ENCODE results near the gene PRPSAP2.
"Not testable (repeated sequence)": the region's sequence is repeated elsewhere in the genome, so short reads cannot be mapped to it uniquely, and the experiment has no call there.

Gene PRPSAP2

DNA sequence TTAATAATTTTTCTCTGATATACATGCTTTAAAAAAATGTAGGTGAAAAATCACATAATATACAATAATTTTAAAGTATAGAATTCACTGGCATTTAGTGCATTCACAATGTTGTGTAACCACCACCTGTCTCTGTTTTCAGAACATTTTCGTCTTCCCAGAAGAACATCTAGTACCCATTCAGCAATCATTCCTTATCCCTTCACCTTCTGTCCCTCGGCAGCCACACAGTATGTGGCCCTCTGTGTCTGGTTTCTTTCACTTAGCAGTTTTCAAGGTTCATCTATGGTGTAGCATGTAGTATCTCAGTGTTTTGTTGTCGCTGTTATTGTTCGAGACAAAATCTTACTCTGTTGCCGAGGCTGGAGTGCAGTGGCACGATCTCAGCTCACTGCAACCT is 33.6 kb downstream of the PRPSAP2 start:
- no peak for DNase-seq

DNA sequence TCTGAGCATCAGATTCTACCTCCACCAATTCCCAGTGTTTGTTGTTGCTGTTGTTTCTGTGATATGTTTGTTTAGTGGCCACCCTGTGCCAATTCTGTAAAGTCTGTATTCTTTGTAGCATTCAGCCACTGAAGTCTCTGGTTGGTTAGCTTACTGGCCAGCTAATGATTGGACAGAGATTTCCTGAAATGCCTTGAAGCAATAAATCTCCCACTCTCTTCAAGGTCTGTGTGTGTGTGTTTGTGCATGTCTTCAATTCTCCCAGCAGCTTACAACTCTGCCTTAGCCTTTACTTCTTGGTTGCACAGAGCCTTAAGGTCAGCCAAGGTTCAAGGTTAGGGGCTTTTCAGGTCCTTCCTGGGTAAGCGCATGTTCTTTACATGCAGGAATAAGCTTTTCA is 38.2 kb downstream of the PRPSAP2 start:
- DNase-seq, result no peak

DNA sequence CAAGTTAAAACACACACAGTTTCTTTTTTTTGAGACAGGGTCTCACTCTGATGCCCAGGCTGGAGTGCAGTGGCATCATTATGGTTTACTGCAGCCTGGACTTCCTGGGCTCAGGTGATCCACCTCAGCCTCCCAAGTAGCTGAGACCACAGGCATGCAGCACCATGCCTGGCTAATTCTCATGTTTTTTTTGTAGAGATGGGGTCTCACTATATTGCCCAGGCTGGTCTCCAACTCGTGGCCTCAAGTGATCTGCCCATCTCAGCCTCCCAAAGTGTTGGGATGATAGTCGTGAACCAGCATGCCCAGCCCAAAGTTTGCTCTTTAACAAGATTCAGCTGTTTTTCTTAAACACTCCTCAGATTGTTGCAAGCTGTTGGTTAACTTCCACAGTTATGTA is 39.0 kb downstream of the PRPSAP2 start:
- DNase-seq, result no peak

DNA sequence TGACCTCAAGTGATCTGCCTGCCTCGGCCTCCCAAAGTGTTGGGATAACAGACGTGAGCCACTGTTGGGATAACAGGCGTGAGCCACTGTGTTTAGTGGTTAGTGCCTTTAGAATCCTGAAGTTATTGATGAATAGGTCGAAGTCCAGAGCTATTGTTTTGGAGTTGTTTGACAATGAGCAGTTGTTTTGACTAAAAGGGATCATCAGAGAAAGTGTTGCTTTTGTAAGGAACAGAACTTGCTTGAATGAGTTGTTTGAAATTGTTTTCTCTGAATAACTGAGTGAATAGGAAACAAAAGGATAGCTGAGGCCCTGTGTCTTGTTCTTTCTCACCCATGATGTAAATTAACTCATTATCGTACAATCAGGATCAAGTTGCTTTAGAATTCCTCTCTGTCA is 46.6 kb downstream of the PRPSAP2 start:
- DNase-seq, result no peak

DNA sequence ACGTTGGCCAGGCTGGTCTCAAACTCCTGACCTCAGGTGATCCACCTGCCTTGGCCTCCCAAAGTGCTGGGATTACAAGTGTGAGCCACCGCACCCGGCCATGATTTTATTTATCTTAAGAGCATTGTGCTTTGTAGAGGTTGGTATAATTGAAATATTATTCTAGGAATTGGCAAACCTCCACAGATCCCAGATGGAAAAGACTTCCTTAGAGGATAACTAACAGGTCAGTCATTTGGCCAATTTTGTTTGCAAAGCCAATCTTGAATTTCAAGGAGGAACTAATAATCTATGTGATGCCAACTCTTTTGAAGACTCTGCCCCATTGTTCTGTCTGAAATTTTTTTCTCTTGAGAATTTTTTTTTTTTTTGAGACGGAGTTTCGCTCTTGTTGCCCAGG is 47.3 kb downstream of the PRPSAP2 start:
- DNase-seq, result no peak

DNA sequence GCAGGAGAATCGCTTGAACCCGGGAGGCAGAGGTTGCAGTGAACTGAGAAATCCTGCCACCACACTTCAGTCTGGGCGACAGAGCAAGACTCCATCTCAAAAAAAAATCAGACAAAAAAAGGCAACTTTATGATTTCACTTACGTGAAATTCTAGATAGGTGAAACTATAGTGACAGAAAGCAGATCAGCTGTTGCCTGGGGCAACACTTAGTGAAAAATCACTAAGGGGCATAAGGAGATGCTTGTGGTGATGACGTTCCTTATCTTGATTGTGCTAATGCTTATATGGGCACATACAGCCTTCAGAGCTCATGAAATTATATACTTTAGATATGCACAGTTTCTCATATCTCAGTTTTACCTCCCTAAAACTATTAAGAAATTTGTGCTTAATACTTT is 52.4 kb downstream of the PRPSAP2 start:
- DNase-seq, result no peak

DNA sequence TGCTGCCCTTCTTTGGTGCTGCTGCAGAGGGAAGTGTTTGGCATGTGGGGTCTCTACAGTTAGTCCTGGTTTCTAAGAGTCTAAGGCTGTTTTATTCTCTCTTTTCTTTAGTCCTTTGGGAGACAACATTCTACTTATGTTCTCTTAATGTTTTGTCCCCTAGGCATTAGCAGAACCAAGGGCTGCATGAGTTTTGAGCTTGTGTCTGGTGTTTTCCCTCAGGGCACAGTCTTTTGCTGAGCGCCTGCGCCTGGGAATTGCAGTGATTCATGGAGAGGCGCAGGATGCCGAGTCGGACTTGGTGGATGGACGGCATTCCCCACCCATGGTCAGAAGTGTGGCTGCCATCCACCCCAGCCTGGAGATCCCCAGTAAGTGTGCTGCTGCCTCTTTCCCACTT is 53.0 kb downstream of the PRPSAP2 start:
- no peak for DNase-seq

DNA sequence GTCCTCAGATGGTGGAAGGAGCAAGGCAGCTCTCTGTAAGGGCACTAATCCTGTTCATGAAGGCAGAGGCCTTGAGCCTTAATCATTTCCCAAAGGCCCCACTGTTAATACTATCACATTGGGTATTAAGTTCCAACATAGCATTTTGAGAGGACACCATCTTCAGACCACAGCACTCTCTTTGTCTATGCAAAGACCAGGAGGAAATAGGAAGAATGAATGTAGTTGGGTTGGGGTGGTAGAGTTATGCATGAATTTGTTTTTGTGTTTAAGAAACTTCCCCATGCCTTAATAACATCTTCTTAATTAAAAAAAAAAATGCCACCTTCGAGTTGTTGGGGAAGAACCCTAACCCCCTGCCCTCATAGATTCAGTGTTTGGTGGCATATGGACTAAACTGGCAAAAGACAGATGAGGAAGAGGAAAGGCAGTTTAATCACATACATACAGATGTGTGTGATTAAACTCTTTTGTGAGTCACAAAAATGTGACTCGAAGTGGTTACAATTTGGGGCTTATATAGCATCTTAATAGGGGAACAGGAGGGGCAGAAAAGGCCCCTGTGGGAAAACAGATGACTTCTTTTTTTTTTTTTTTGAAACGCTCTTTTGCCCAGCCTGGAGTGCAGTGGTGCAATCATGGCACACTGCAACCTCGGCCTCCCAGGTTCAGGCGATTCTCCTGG is 59.0 kb downstream of the PRPSAP2 start:
- DNase-seq, result peak; percentile 63

DNA sequence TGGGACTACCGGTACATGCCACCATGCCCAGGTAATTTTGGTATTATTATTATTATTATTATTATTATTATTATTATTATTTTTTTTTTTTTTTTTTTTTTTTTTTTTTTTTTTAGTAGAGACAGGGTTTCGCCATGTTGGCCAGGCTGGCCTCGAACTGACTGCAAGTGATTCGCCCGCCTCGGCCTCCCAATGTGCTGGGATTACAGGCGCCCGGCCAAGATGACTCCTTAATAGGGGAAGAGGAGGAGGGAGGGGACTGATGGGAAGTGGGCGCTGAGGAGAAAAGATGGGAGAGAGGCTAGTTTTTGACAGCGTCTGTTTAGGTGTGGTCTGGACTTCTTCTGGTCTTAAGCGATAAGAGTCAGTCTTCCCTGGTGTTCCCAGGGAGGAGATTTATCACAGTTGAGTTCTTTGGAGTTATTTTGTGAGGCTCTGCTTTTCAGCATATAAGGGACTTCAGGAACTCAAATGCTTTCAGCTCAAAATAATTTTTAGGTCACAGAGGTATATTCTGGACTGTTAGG is 59.6 kb downstream of the PRPSAP2 start:
- DNase-seq, result no peak

DNA sequence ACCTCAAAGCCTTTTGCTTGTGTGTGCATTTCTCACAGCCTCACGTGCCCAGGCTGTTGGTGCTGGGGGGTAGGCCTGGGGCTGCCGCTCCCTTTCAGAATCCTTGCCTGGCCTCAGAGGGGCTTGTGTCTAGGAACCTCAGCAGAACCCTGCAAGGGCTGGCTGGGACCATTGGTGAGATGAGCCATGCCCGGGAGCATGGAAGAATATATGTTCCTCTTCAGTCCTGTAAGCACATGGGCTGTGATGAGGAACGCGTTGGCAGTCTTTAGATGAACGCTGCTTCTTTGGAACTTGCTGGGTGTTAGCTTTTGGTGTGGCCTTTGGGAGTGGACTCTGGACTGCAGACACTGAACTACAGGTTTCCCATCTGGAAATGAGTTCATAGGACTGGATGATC is 62.0 kb downstream of the PRPSAP2 start:
- no peak for DNase-seq

DNA sequence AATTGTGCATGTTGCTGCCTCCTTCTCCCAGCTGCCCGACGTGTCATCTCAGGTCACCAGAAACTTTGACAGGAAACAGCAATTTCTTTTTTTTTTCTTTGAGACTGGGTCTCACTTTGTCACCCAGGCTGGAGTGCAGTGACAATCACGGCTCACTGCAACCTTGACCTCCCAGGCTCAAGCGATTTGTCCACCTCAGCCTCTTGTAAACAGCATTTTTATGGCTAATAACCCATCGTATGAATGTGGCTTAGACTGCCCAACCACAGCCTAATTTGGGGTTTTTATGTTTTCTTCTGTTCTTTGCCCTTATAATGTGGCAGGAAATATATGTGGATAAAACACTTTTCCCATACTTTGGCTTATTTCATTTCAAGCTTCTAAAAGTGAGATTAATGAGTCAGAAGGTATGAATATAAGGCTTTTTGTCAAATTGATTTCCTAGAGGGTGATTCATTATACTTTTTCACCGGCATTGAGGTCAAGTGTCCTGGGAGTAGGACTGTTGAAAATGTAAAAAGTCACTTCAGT is 63.0 kb downstream of the PRPSAP2 start:
- no peak for DNase-seq

DNA sequence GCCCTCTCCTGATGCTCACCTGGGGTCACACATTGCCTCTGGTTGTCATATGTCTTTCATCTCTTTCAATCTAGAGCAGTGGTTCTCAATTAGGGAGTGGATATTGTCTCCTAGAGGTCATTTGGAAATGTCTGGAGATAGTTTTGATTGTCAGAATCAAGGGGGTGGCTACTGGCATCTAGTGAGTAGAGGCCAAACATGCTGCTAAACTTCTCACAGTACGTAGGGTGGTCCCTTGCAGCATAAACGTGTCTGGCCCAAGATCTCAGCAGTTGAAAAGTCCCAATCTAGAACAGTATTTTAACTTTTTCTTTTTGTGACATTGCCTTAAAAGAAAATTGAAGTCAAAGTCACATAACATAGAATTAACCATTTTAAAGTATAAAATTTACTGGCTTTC is 63.6 kb downstream of the PRPSAP2 start:
- no peak for DNase-seq

DNA sequence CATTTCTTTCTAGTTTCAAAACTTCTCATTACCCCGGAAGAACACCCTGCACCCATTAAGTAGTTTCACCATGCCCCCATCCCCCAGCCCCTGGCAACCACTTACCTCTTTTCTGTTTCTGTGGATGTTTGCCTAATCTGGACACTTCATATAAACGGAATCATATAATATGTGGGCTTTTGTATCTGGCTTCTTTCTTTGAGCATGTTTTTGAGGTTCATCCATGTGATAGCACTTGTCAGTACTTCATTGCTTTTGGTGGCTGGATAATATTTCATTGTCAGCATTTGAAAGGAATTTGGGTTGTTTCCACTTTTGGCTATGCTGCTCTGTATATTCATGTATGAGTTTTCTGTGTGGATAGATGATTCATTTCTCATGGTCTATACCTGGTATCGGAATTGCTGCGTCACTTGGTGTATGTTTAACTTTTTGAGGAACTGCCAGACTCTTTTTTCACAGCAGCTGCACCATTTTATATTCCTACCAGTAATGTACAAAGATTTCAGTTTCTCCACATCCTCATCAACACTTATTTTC is 64.1 kb downstream of the PRPSAP2 start:
- DNase-seq, result peak; percentile 29

DNA sequence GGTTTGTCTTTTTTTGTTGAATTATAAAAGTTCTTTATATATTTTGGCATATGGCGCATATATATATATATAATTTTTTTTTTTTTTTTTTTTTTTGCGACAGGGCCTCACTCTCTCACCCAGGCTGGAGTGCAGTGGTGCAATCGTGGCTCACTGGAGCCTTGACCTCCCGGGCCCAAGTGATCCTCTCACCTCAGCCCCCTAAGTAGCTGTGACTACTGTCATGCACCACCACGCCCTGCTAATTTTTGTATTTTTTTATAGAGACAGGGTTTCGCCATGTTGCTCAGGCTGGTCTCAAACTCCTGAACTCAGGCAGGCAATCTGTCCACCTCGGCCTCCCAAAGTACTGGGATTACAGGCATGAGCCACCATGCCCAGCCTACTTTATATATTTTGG is 64.7 kb downstream of the PRPSAP2 start:
- not testable (repeated sequence) for DNase-seq

DNA sequence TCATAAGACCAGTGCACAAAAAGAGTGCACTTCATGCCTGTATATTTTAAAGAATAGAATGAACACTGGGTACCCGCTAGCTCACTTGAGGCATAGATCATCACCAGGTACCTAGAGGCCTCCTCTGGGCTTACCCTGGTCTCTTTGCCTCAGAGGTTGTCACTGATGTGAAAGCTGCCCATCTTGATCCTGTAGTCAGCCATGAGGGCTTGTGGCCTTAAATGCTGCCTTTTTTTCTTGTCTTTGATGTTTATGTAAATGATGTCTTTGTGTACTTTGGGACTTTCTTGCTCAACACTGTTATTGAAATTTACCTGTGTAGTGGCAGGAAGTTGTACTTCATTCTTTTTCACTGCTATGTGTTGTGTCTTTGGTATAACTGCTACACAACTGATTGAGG is 67.3 kb downstream of the PRPSAP2 start:
- no peak for DNase-seq

DNA sequence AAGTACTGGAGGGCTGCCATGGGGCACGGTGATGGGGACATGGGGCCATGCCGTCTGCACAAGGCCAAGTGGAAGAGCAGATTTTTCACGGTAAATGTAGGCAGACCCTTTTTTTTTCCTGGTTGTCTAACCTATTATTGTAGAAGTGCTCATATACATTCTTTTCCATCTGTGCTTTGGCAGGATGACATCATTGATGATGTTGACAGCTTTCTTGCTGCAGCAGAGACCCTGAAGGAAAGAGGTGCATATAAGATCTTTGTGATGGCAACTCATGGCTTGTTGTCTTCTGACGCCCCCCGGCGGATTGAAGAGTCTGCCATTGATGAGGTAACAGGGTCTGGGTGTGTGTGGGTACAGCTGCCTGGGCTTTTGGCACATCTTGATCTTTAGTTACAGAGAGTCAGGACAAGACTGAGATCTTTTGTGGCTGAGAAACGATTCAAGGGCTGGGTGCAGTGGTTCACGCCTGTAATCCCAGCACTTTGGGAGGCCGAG is 70.7 kb downstream of the PRPSAP2 start:
- DNase-seq, result no peak

DNA sequence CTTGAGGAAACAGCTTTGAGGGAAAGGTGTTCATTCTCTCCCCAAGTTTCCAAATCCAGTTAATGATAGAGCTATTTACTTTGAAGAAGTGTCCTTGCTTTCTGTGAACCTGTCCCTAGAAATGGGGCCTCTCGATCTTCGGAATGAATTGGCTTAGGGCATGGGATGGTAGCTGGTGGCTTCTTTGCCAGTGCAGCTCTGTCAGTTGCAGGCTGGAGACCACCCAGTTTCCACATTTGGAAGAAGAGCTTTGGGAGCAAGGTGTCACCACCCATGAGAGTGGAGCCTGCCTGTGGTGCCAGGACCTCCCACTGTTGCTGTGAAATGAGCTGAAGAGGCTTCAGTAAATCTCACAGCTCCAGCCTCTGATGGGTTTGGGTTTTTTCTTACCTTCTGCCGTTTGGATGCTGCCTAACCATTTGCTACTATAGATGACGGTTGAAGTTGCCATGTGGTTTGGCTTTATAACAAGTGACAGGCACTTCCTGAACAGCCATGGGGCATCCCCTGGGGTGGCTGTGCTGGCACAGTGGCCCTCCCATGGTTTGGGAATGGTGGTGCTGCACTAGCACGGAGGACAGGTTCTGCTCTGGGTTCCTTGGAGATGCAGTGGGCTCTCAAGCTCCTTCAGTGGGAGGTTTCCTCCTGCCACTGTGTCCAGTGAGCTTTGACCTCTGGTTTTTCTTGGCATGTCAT is 74.6 kb downstream of the PRPSAP2 start:
- no peak for DNase-seq

DNA sequence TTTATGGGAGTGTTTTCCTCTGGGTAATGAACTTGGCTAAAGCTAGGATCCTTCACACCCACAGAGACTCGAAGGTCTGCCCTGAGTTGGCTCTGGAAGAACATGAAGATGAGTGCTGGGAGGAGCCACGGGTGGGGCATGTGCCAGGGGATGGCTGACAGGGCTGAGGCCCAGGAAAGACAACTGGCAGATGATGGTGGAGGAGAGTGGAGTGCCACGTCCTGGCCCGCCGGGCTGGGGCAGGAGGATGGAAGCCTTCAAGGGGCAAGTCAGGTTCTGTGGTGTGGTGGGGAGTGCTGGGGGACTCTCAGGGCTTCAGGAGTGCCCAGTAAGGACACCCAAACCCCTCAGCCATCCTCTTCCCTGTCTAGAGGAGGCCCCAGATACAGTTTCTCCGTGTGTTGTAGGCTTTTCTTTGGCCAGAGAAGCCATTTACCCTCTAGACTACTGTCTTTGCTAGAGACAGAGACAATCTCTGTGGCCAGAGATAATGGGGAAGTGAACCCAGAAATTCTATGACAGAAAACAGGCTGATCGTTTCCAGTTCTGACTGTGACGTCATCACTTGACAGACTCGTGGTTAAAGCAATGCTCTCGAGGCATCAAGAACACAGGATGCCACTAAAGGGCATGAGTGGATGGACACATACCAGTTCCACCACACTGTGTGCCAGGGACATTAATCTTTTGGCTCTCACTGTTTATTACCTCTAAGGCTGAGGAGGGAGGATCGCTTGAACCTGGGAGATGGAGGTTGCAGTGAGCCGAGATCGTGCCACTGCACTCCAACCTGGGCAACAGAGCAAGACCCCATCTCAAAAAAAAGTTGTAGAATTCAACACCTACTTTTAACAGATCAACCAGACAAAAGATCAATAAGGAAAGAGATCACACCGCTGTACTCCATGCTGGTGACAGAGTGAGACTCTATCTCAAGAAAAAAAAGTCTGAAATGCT is 75.4 kb downstream of the PRPSAP2 start:
- DNase-seq, result peak; percentile 69

DNA sequence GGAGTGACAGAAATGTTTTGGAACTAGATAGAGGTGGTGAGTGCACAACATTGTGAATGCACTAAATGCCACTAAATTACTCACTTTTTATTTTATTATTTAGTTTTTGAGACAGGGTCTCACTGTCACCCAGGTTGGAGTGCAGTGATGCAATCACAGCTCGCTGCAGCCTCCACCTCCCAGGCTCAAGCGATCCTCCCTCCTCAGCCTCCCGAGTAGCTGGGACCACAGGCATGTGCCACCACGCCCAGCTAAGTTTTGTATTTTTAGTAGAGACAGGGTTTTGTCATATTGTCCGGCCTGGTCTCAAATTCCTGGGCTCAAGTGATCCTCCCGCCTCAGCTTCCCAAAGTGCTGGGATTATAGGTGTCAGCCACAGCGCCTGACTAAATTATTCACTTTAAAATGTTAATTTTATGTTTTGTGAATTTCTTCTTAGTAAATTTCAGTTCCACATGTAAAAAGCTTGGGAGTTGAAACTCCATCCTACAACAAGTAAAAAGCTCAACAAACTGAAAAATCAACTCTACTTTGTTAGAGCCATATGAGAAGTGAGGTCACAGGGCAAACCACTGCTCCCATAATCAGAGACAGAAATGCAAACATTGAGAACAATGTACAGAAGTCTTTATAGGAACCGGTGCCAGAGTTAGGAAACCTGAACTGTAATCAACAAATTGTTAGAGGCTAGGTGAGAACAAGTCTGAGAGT is 80.2 kb downstream of the PRPSAP2 start:
- no peak for DNase-seq

DNA sequence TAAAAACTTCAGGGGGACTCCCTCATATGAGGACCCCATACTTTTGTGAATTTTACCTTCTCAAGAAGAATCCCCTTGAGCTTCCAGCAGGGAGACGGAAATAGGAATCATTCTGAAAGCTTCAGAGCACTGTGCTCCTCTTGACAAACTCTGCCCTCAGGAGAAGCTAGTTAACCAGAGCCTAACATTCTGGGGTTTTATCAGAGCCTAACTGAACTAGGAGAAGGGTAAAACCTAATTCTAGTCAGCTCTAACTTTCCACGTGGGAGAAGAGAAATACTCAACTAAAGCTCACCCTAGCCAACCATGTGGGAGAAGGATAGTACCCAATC is 80.7 kb downstream of the PRPSAP2 start:
- DNase-seq, result no peak

DNA sequence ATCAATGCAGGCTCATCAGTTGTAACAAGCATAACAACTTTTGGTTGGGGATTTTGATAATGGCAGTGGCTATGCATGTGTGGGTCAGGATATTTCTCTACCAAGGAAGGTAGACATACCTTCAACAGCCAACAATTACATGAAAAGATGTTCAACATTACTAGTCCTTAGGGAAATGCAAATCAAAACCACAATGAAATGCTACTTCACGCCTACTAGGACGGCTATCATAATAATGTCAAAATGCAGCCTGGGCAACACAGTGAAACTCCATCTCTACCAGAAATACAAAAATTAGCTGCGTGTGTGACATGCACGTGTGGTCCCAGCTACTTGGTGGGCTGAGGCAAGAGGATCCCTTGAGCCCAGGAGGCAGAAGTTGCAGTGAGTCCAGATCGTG is 86.7 kb downstream of the PRPSAP2 start:
- no peak for DNase-seq

DNA sequence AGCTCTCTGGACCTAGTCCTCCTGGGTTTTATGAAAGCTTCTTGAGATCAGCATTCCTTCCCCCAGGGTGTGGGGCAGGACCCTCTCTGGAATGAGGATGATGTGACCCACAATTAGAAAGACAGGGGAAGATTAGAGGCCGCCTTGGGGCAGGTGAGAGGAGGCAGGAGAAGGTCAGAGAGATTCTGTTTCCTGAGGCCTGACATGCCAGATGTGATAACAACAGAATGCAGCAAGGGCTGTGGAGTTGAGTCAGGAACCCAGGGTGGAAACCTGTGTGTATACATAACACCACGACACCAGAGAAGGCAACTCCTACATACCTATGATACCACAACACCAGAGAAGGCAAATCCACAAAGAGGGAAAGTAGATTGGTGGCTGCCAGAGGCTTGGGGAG is 88.6 kb downstream of the PRPSAP2 start:
- no peak for DNase-seq

Data from inflammatory macrophage treated with lipopolysaccharide for 4 hours (primary cell).